Fibroblast of pulmonary artery (primary cell): ENCODE results near the gene DSN1.

Experiments used
- DNase-seq: peaks from one replicate; pipeline ENCODE4 v3.0.0-alpha.2; 2010; ENCODE audit warnings: low read depth
- H3K4me3 ChIP-seq: replicated peaks from 2 replicates; pipeline ENCODE4 v1.5.1; 2011; ENCODE audit warnings: low read depth, mild to moderate bottlenecking, control low read depth, low read length, moderate library complexity
- TF ChIP-seq, protein P1 (sequence below): IDR thresholded peaks from 2 replicates; pipeline ENCODE4 v1.5.1; 2011; ENCODE audit warnings: mild to moderate bottlenecking, control low read depth, low read length, inconsistent platforms; ENCODE audit errors: missing control alignments

The DSN1 gene

DNA sequence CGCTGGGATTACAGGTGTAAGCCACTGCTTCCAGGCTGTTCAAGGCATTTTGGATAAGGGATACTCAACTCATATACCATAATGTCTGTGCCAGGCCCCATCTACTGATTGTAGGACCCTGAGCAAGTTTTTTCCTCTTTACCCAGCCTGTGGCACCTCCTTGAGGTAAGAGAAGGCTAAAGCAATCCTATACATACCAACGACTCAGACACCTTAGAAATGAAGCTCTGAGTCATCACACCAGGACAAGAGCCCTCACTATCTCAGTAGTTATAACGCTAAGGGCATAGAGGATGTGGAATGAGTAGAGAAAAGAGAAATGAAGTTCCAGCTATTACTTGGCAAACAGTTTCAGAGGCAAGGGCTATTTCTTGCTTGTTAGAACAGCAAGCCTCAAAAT lies 44.6 kb downstream of the DSN1 start:
- H3K4me3 ChIP-seq, result no peak overlapping the region
- TF ChIP-seq, protein P1, sequence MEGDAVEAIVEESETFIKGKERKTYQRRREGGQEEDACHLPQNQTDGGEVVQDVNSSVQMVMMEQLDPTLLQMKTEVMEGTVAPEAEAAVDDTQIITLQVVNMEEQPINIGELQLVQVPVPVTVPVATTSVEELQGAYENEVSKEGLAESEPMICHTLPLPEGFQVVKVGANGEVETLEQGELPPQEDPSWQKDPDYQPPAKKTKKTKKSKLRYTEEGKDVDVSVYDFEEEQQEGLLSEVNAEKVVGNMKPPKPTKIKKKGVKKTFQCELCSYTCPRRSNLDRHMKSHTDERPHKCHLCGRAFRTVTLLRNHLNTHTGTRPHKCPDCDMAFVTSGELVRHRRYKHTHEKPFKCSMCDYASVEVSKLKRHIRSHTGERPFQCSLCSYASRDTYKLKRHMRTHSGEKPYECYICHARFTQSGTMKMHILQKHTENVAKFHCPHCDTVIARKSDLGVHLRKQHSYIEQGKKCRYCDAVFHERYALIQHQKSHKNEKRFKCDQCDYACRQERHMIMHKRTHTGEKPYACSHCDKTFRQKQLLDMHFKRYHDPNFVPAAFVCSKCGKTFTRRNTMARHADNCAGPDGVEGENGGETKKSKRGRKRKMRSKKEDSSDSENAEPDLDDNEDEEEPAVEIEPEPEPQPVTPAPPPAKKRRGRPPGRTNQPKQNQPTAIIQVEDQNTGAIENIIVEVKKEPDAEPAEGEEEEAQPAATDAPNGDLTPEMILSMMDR, result no peak
- DNase-seq, result peak; percentile 23

DNA sequence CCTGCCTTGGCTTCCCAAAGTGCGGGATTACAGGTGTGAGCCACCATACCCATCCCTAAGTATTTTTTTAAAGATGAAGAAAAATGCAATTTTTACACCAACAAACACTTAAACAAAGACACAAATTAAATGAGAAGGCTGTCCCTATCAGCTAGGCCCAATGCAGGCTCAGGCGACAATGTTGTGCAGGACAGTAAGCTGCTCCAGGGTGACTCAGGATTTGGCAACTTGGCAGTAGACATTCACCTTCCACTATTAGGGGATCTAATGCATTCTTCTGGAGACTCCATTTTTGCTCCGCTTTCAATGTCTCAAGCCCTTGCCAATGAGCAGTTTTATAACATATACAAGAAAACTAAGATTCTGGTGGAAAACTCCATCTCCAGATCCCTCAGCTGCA lies 47.4 kb downstream of the DSN1 start:
- H3K4me3 ChIP-seq, result no peak overlapping the region
- DNase-seq, result peak; percentile 7
- TF ChIP-seq, protein P1, result no peak

DNA sequence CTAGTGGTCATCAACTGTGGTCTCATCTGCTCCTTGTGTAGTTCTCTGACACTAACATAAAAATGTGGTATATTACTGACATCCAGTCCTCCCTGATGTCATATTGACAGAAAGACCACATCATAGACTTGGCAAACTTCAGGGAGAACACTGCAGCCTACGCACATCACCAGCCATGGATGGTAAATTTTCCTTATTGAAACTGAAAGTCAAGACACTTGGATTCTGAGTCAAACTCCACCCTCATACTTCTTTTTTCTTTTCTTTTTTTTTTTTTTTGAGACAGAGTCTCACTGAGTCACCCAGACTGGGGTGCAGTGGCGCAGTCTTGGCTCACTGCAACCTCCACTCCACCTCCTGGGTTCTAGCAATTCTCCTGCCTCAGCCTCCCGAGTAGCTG lies 53.1 kb downstream of the DSN1 start:
- no peak for DNase-seq
- TF ChIP-seq, protein P1, result no peak

DNA sequence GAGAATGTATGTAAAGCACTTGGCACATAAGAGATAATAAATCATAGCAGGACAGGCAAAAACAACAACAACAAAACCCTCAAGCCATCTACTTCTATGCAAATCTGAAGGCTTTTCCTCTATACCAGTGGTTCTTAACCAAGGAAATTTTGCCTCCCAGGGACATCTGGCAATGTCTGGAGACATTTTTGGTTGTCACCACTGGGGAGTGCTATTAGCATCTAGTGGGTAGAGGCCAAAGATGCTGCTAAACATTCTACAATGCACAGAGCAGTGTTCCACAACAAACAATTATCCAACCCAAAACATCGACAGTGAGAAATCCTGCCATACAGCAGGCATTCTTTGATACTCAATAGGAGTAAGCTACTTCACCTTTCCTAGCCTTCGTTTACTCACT lies 55.9 kb downstream of the DSN1 start:
- no peak overlapping the region for H3K4me3 ChIP-seq
- TF ChIP-seq, protein P1, result peak; percentile 24
- DNase-seq, result peak; percentile 10

More for the DNA sequence above, 53.1 kb downstream of the DSN1 start:
- no peak overlapping the region for H3K4me3 ChIP-seq

DNA sequence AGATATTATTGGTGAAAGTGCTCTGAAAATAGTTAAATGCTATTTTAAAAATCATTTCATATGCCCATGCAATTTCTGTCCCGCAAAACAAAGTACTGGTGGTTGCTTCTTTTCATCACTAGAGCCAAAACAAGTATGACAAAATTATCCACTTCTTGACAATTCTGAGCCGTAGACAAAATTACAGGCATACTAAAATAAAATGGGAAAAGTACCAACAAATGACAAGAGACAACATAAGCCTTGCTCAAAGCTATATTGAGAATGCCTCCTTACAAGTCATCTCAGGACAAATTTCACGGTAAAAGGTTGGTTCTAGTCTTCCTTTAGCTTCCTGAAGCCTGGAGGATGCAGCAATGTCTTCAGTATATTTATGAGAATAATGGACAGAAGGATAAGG lies 56.5 kb downstream of the DSN1 start:
- DNase-seq, result no peak
- TF ChIP-seq, protein P1, result no peak
- no peak overlapping the region for H3K4me3 ChIP-seq

DNA sequence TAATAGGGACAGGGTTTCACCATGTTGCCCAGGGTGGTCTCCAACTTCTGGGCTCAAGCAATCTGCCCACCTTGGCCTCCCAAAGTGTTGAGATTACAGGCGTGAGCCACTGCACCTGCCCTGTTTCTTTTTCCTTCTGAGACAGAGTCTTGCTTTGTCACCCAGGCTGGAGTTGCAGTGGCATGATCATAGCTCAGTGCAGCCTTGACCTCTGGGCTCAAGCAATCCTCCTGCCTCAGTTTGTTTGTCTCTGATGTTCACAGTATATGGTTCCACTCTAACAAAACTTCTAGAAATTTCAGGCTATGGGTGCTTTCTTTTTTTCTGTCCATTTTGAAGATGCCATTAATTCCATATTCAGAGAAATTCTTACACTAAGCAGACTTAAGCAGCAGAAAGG lies 60.8 kb downstream of the DSN1 start:
- H3K4me3 ChIP-seq, result no peak overlapping the region
- TF ChIP-seq, protein P1, result no peak
- DNase-seq, result no peak

DNA sequence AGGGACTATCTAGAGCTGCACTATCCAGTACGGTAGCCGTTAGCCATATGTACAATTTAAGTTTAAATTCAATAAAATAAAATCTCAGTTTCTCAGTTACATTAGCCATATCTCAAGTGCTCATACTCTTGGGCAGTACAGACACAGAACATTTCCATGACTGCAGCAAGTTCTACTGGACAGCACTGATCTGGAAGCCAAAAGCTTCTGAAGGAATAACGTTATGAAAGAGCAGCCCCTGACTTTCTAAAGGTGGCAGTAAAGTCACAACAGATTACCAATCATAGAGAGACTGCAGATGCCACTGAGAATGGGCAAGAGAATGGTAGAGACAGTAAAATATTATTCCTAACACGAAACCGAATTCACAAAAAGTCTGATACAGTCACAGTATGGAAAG lies 64.4 kb downstream of the DSN1 start:
- no peak for DNase-seq
- no peak overlapping the region for H3K4me3 ChIP-seq
- TF ChIP-seq, protein P1, result no peak
